Measurements from ENCODE around the gene ATP8A2. TPM values are rescaled to one million over a fixed set of nuclear protein-coding genes. Genes with fewer than 3 reads are reported as not detected.

The ATP8A2 gene
- total RNA-seq, 1 experiment from 2014 or later, result not detected

- Histone ChIP-seq H3K27me3 (ENCODE audit: insufficient read depth, low read depth) (peaks cover 11% of the 10 kb centered on the region), H3K9me3 (ENCODE audit: insufficient read depth, low read depth) (no peaks in the 10 kb centered on the region), H3K4me1 (replicated peaks; ENCODE audit: insufficient read depth) (no peaks in the 10 kb centered on the region), H3K4me2 (no peak overlapping the region), H4K20me1 (ENCODE audit: insufficient read depth) (no peaks in the 10 kb centered on the region), H3K9me2 (ENCODE audit: insufficient read depth) (no peaks in the 10 kb centered on the region), H3K79me2 (ENCODE audit: low read depth) (no peaks in the 10 kb centered on the region), H3F3A (ENCODE audit: insufficient read depth, low read depth) (no peaks in the 10 kb centered on the region), H3K27ac (no peak overlapping the region), H2AFZ (no peak overlapping the region), H3K4me3 (no peak overlapping the region), H3K36me3 (ENCODE audit: low read depth) (no peaks in the 10 kb centered on the region)
- no peak for DNase-seq
- ChIA-PET CTCF (no interaction called here), POLR2A (ENCODE audit: unreplicated experiment) (no interaction called here)
- intact Hi-C loops (cut with micrococcal nuclease; ENCODE audit: unreplicated experiment), result no loop called here
- TF ChIP-seq EZH2 (IDR thresholded peaks at IDR 0.05; ENCODE audit: low read depth) (no peak), CTCF (conservative IDR thresholded peaks at IDR 0.05) (no peak)
- no TSS peak for BruUV-seq (replicated peaks)
These were observed 683.1 kb downstream of the ATP8A2 start for GRCh38 chr13:26054896-26055295.

- Histone ChIP-seq H3K4me3 (no peak overlapping the region), H3K27ac (no peak overlapping the region), H3K4me2 (no peak overlapping the region), H3K36me3 (ENCODE audit: low read depth) (no peaks in the 10 kb centered on the region), H3K9me2 (ENCODE audit: insufficient read depth) (no peaks in the 10 kb centered on the region), H2AFZ (no peak overlapping the region), H4K20me1 (ENCODE audit: insufficient read depth) (no peaks in the 10 kb centered on the region), H3K27me3 (ENCODE audit: insufficient read depth, low read depth) (peaks cover 28% of the 10 kb centered on the region), H3K79me2 (ENCODE audit: low read depth) (no peaks in the 10 kb centered on the region), H3K9me3 (ENCODE audit: insufficient read depth, low read depth) (no peaks in the 10 kb centered on the region), H3F3A (ENCODE audit: insufficient read depth, low read depth) (no peaks in the 10 kb centered on the region), H3K4me1 (replicated peaks; ENCODE audit: insufficient read depth) (no peaks in the 10 kb centered on the region)
- ChIA-PET POLR2A (ENCODE audit: unreplicated experiment) (no interaction called here), CTCF (no interaction called here)
- no peak for DNase-seq
- intact Hi-C loops (cut with micrococcal nuclease; ENCODE audit: unreplicated experiment), result no loop called here
- TF ChIP-seq CTCF (conservative IDR thresholded peaks at IDR 0.05) (no peak), EZH2 (IDR thresholded peaks at IDR 0.05; ENCODE audit: low read depth) (no peak)
- BruUV-seq (replicated peaks), result no TSS peak
These were observed 686.9 kb downstream of the ATP8A2 start for GRCh38 chr13:26058704-26059103.

GRCh38 chr13:26060357-26060756 lies 688.6 kb downstream of the ATP8A2 start:
- H3K4me2 ChIP-seq, result no peak overlapping the region
- ChIA-PET POLR2A (ENCODE audit: unreplicated experiment) (no interaction called here), CTCF (no interaction called here)
- H3K4me3 ChIP-seq, result no peak overlapping the region
- no peak overlapping the region for H2AFZ ChIP-seq
- no peaks in the 10 kb centered on the region for H3F3A ChIP-seq (ENCODE audit: insufficient read depth, low read depth)
- H3K9me2 ChIP-seq (ENCODE audit: insufficient read depth), result no peaks in the 10 kb centered on the region
- H3K27me3 ChIP-seq (ENCODE audit: insufficient read depth, low read depth), result peaks cover 37% of the 10 kb centered on the region
- no peaks in the 10 kb centered on the region for H3K4me1 ChIP-seq (replicated peaks; ENCODE audit: insufficient read depth)
- no peaks in the 10 kb centered on the region for H4K20me1 ChIP-seq (ENCODE audit: insufficient read depth)
- BruUV-seq (replicated peaks), result no TSS peak
- intact Hi-C loops (cut with micrococcal nuclease; ENCODE audit: unreplicated experiment), result no loop called here
- no peak for DNase-seq
- no peaks in the 10 kb centered on the region for H3K79me2 ChIP-seq (ENCODE audit: low read depth)
- no peak overlapping the region for H3K27ac ChIP-seq
- H3K9me3 ChIP-seq (ENCODE audit: insufficient read depth, low read depth), result no peaks in the 10 kb centered on the region
- no peak for TF ChIP-seq CTCF (conservative IDR thresholded peaks at IDR 0.05)
- TF ChIP-seq EZH2 (IDR thresholded peaks at IDR 0.05; ENCODE audit: low read depth), result no peak
- H3K36me3 ChIP-seq (ENCODE audit: low read depth), result no peaks in the 10 kb centered on the region
